Transverse colon (tissue), 4 donors: ENCODE results near the gene MMP12. TPM values are rescaled to one million over a fixed set of nuclear protein-coding genes. Genes with fewer than 3 reads are reported as not detected.

ENCODE experiments used
- DNase-seq: peaks from one replicate; pipeline ENCODE4 v3.0.0-alpha.2; 2019
- H3K27ac ChIP-seq, 4 donors: fragments of 200-600 bp; sonication (generic); 2 replicates each; pipeline ENCODE4 v1.5.1; 2016 to 2018; ENCODE audit warnings: inconsistent platforms in 4 of 4
- H3K27me3 ChIP-seq: fragments of 200-600 bp; sonication (generic); 2 replicates; pipeline ENCODE4 v1.5.1; 2017; ENCODE audit warnings: inconsistent platforms
- H3K36me3 ChIP-seq, 4 donors: fragments of 200-600 bp; sonication (generic); 2 replicates each; pipeline ENCODE4 v1.5.1; 2017 to 2019; ENCODE audit warnings: inconsistent platforms in 4 of 4
- H3K4me1 ChIP-seq, 4 donors: fragments of 200-600 bp; sonication (generic); 2 replicates each; pipeline ENCODE4 v1.5.1; 2017 to 2020; ENCODE audit warnings: inconsistent platforms in 4 of 4
- H3K4me3 ChIP-seq, 4 donors: fragments of 200-600 bp; sonication (generic); 1 replicate in 1 of 4; 2 replicates in 3 of 4; pipeline versions ENCODE4 v1.5.1 to v1.6.1; 2017 to 2019; ENCODE audit warnings: inconsistent platforms in 4 of 4
- H3K9me3 ChIP-seq, 2 donors: fragments of 200-600 bp; sonication (generic); 2 replicates each; pipeline ENCODE4 v1.5.1; 2017 to 2019; ENCODE audit warnings: inconsistent platforms in 2 of 2
- EP300 ChIP-seq: sonication (generic); formaldehyde crosslinking; IDR thresholded peaks from one replicate; pipeline ENCODE4 v1.6.1; 2017; ENCODE audit warnings: antibody characterized with exemption, low read depth
- POLR2A ChIP-seq: fragments of 450-650 bp; IDR thresholded peaks from one replicate; pipeline ENCODE4 v1.6.1; 2016; ENCODE audit warnings: antibody characterized with exemption, mild to moderate bottlenecking, moderate library complexity
- POLR2AphosphoS5 ChIP-seq, 3 donors: sonication (generic); formaldehyde crosslinking; IDR thresholded peaks; one replicate each; pipeline ENCODE4 v1.6.1; 2016; ENCODE audit warnings: antibody characterized with exemption in 3 of 3
- WGBS, 2 donors: methylation state at CpG; one replicate each; pipeline ENCODE4 v1.1.5; 2018; ENCODE audit warnings: low coverage in 1 of 2; 5-methylcytosine and 5-hydroxymethylcytosine counted together
- in situ Hi-C, 4 donors: fragments of 200-750 bp; cut with MboI; loops; one replicate each; pipeline versions ENCODE4 v1.15.0 to v1.15.1; 2017; ENCODE audit warnings: low sequenced_read_pairs in 3 of 4, low pct_ligation_motif_present in 1 of 4, low pct_unique_long_range_greater_than_20kb in 1 of 4
- intact Hi-C: fragments of 100-400 bp; cut with DNase I; formaldehyde crosslinking; loops from one replicate; pipeline ENCODE4 v1.15.1; 2023; ENCODE audit warnings: low total_unique reads
- total RNA-seq, 4 donors: library from RNA; depleted of rRNA; stranded (reverse); fragments of >200 nt; gene quantifications; one replicate each; pipeline ENCODE4 v1.1.0, GENCODE V29; 2016
- TF ChIP-seq, protein P1 (sequence below), 5 experiments: fragments of 200-600 bp in 3 of 5; fragments of 450-650 bp in 2 of 5; sonication (generic) in 3 of 5; IDR thresholded peaks; 1 replicate in 2 of 5; 2 replicates in 3 of 5; pipeline ENCODE4 v1.5.1; 2016 to 2017; ENCODE audit warnings: antibody characterized with exemption in 5 of 5, inconsistent platforms in 3 of 5, mild to moderate bottlenecking in 2 of 5, moderate library complexity in 1 of 5

Gene MMP12
- total RNA-seq, 4 donors from 2014 or later = 0.55 to 4.9 TPM; not detected in 2

DNA sequence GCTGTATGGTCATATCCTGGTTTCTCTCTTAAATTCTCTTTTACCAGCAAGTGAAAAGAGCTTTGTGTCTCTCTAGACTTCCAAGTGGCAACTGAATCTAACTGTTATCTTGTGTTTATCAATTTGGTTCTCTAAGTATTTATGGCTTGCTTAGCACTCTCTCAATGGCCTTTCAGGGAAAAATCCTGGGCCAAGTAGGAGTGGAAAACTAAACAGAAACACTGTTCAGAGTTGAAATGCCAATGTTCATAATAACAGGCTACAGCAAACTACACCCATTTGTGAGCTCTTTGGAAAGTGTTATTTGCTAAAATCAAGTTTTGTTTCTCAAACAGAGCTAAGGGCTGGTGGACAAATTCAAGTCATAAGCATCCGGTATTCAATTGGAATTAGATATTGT, 10.1 kb downstream of the MMP12 start:
- no peak for DNase-seq
- WGBS, 2 donors = 74 to 80% methylated on average over 1 of the region's 1 CpG
- Histone ChIP-seq H3K9me3 (no peaks in the 10 kb centered on the region), H3K36me3 (no peaks in the 10 kb centered on the region), H3K4me1 (peaks cover 0 to 13% (median 0%) of the 10 kb centered on the region in 4 donors), H3K27me3 (no peaks in the 10 kb centered on the region), H3K27ac (peak overlapping the region in 2 of 4 donors; percentile 23 to 31), H3K4me3 (no peak overlapping the region)
- intact Hi-C loops (loop anchor here (1.0 kb wide), 1 partner anchor 10 kb away; the partner anchor contains the start of gene MMP12), in situ Hi-C loops (no loop called here)
- TF ChIP-seq EP300 (no peak), POLR2AphosphoS5 (IDR thresholded peaks at IDR 0.05) (no peak), POLR2A (no peak)
- TF ChIP-seq, protein P1, sequence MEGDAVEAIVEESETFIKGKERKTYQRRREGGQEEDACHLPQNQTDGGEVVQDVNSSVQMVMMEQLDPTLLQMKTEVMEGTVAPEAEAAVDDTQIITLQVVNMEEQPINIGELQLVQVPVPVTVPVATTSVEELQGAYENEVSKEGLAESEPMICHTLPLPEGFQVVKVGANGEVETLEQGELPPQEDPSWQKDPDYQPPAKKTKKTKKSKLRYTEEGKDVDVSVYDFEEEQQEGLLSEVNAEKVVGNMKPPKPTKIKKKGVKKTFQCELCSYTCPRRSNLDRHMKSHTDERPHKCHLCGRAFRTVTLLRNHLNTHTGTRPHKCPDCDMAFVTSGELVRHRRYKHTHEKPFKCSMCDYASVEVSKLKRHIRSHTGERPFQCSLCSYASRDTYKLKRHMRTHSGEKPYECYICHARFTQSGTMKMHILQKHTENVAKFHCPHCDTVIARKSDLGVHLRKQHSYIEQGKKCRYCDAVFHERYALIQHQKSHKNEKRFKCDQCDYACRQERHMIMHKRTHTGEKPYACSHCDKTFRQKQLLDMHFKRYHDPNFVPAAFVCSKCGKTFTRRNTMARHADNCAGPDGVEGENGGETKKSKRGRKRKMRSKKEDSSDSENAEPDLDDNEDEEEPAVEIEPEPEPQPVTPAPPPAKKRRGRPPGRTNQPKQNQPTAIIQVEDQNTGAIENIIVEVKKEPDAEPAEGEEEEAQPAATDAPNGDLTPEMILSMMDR (IDR thresholded peaks at IDR 0.05) = no peak

DNA sequence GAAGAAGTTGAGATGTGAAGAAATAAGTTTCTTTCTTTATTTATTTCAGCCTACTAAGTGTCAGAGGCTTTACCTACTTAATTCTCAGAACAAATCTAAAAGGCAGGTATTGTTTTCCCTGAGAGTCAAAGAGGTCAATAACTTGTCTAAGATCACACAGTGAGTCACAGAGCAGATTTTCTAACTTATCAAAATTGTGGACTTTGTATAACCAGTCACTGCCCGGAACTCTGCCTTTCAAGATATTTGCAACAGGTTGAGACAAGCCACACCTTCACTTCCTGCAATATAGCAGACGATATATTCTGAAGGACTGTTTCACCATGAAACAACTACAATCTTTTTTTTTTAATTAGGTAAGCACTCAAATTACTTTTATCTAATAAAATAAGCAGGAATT, 20.8 kb downstream of the MMP12 start:
- Histone ChIP-seq H3K4me1 (peaks cover 2 to 13% (median 6%) of the 10 kb centered on the region in 4 donors), H3K4me3 (no peak overlapping the region), H3K27me3 (no peaks in the 10 kb centered on the region), H3K9me3 (no peaks in the 10 kb centered on the region), H3K36me3 (no peaks in the 10 kb centered on the region), H3K27ac (no peak overlapping the region)
- intact Hi-C loops = no loop called here
- DNase-seq = no peak
- in situ Hi-C loops = no loop called here
- 43 to 48% methylated on average over 2 of the region's 2 CpGs for WGBS, 2 donors
- TF ChIP-seq, protein P1 (IDR thresholded peaks at IDR 0.05) = no peak
- TF ChIP-seq POLR2AphosphoS5 (IDR thresholded peaks at IDR 0.05) (no peak), POLR2A (no peak), EP300 (no peak)

DNA sequence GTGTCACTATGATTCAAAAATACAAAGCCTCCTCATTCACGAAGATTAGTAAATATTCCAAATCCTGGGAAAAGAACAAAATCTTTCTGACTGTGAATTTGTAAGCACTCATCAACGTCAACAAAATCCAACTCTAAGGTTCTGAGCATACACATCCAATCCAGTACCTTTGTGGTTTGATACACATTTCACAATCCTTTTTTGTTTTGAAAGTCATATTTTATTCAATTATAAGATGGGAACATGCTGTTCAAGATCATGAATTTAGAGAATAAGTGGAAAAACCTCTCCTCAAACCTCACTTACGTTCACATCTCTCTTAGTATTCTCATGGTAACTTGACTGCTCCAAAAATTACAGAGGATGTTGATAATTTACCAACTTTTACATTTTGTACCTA, 21.7 kb downstream of the MMP12 start:
- Histone ChIP-seq H3K27me3 (no peaks in the 10 kb centered on the region), H3K27ac (no peak overlapping the region), H3K4me3 (no peak overlapping the region), H3K4me1 (peaks cover 2 to 13% (median 6%) of the 10 kb centered on the region in 4 donors), H3K36me3 (no peaks in the 10 kb centered on the region), H3K9me3 (no peaks in the 10 kb centered on the region)
- DNase-seq = no peak
- intact Hi-C loops = no loop called here
- TF ChIP-seq EP300 = no peak
- in situ Hi-C loops = no loop called here
- 83 to 86% methylated on average over 3 of the region's 3 CpGs for WGBS, 2 donors

DNA sequence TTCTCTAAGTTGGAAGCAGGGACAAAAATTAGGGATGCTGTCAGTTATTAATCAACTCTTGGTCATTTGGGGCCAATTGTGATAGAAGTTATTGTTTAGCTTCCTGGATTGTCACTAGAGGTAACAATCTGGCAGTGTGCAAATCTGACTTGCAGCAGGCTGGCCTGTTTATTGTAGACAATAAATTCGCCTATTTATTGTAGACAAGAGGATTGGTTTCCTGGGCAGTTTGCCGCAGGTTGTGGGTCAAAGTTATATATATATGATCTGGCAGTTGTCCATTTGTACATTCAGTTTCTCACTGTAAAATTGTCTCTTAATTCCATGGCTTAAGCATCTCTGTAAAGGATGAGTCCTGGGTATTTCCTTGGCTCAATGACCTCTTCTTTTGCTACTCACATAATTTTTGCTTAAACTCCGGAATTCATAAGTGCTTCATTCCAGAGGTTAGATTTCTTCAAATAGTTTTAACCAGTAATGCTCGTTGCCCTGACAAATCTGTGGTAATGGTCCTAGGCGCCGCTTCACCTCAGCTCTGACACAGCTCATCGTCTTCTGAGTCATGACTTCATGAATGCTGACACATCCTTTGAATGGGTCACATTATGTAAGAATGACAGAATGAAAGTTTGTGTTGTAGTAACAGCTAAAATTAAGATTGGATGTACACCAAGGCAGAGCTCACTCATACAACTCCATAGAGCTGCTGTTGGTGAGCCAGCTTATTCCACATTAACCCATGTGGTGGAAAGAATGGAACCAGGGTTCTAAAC, 23.6 kb downstream of the MMP12 start:
- Histone ChIP-seq H3K4me1 (peaks cover 2 to 13% (median 6%) of the 10 kb centered on the region in 4 donors), H3K27ac (no peak overlapping the region), H3K9me3 (no peaks in the 10 kb centered on the region), H3K36me3 (no peaks in the 10 kb centered on the region), H3K27me3 (no peaks in the 10 kb centered on the region), H3K4me3 (no peak overlapping the region)
- TF ChIP-seq, protein P1 (IDR thresholded peaks at IDR 0.05) = no peak
- no peak for TF ChIP-seq POLR2AphosphoS5 (IDR thresholded peaks at IDR 0.05)
- intact Hi-C loops = no loop called here
- WGBS, 2 donors = 39 to 52% methylated on average over 5 to 7 of the region's 7 CpGs
- peak; percentile 15 for DNase-seq
- in situ Hi-C loops = no loop called here

DNA sequence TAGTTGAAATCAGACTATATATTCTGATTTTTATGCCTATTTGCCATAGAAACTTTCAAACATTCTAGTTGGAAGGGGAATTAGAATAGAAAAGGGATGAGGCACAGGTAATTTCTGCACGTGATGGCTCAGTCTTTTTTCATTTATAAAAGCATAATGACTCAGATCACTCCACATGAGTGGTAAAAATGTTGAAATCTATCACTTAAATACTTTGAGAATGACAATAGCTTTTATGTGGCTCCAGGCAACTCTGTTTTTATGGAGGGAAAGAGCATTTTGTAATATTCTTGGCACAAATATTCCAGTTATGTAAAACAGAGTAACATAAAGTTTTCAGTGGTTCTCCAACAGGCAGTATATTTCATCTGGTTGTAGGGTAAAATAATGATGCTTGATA, 25.5 kb downstream of the MMP12 start:
- no peak overlapping the region for H3K27ac ChIP-seq
- TF ChIP-seq POLR2A (no peak), POLR2AphosphoS5 (IDR thresholded peaks at IDR 0.05) (no peak), EP300 (no peak)
- TF ChIP-seq, protein P1 (IDR thresholded peaks at IDR 0.05) = no peak
- intact Hi-C loops (no loop called here), in situ Hi-C loops (no loop called here)
- H3K4me3 ChIP-seq = no peak overlapping the region
- 43 to 61% methylated on average over 1 of the region's 1 CpG for WGBS, 2 donors
- no peak for DNase-seq
- no peaks in the 10 kb centered on the region for H3K27me3 ChIP-seq
- peaks cover 2 to 13% (median 6%) of the 10 kb centered on the region in 4 donors for H3K4me1 ChIP-seq
- no peaks in the 10 kb centered on the region for H3K9me3 ChIP-seq
- H3K36me3 ChIP-seq = no peaks in the 10 kb centered on the region
